Hematopoietic multipotent progenitor cell treated with erythropoietin and hydrocortisone succinate and interleukin-3 and kit ligand, for 4 days (in vitro differentiated cells): ENCODE data around the gene FBXW2.
"Not testable (repeated sequence)": the region's sequence is repeated elsewhere in the genome, so short reads cannot be mapped to it uniquely, and the experiment has no call there.

Source experiments
- DNase-seq: peaks from one replicate; pipeline ENCODE4 v3.0.0-alpha.2; 2015

FBXW2 gene

GRCh38 chr9:120777229-120777628 is 16.0 kb downstream of the FBXW2 start:
- DNase-seq: no peak

DNA sequence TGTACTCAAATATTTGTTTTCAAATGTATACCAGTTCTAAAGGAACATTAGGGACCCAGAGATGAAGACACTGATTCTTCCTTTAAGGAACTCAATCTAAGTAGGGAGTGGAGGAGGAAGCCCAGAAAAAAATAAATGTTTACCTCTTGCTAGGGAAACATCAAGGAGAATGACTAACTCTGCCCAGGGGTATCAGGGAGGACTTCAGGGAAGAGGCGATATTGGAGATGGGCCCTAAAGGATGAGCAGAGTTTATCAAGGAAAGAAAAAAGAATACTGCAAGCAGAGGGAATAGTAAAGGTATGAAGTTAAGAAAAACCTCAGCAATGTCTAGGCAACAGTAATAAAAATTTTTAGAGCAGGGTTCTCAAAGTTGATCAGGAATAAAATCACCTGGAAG is 16.4 kb downstream of the FBXW2 start:
- no peak for DNase-seq

- no peak for DNase-seq
These were observed 17.4 kb downstream of the FBXW2 start for GRCh38 chr9:120775859-120776258.

DNA sequence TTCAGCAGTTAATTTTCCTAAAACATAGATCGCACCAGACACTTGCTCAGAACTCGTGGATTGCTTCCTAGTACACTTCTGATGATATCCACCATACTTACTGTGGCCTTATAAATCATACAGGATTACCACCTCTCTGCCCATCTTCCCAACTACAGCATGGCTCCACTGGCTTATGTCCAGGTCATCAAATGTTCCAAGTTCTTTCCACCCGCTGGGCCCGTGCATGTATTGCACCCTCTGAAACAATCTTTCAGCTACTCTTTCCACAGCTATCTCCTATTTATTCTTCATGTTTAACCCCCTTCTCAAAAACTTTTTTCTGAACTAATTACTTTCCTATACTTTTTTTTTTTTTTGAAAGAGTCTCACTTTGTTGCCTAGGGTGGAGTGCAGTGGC is 18.5 kb downstream of the FBXW2 start:
- no peak for DNase-seq

DNA sequence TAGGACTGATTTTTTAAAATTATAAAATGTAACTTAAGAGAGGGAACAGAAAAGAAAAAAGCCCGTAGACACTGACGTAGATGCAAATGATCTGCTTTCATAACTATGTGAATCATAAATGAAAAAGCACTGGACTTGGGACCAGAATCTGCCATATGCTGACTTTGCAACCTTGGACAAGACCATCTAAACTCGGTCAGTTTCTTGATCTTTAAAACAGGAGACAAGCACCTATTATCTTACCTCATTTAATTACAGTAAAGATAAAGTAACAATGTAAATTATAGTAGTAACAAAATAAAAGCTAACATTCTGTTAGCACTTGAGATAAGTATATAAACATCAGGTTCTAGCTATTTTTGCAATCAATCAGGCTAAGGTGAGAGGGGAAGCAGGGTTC is 20.0 kb downstream of the FBXW2 start:
- DNase-seq: no peak

GRCh38 chr9:120770931-120771330 is 22.3 kb downstream of the FBXW2 start:
- no peak for DNase-seq

DNA sequence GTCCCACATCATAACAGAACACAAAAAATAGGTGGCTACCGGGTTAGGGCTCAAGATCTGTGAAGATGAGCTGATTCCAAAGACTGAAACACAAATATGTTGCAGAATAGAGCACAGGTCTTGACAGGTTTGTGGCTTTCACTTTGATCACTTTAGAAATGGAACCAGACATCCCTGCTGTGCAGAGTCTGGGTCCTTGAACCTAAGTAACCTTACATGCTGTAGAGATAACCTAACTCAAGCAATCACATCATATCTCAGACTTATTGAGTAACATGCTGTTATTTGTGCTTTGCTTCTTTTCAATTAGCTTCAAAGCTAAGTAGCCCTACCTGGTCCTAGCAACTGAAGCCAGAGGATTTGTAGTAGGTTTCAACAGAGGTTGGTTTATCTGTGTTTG is 24.3 kb downstream of the FBXW2 start:
- DNase-seq: no peak

DNA sequence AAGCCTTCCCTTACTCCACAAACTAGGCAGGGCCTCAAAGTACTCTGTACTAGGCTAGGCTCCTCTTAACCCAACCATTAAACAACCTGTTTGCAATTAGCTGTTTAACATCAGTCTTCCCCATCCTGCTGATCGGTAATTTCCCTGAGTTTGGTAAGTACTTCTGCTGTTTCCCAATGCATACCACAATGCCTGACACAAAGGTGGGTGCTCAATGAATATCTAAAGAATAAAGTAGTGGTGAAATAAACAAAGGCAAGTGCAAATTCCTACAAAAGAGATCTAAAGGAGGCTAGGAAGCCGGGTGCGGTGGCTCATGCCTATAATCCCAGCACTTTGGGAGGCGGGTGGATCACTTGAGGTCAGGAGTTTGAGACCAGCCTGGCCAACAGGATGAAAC is 25.0 kb downstream of the FBXW2 start:
- DNase-seq: no peak

DNA sequence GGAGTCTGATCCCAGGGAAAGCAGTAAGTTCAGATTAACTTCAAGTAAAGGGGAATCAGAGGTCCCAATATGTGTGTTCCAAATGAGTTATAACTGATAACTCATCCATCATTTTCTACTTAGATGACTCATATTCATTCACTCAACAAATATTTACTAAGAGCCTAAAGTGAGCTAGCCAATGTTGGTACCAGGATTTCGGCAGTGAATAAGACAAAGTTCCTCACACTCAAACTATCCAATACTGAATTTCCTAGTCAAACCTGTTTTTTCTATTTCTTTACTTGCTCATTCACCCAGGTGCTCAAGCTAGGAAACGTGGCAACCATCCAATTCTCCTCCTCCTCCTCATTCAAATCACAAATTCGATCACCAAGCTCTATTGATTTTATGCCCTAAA is 25.8 kb downstream of the FBXW2 start:
- DNase-seq: no peak

DNA sequence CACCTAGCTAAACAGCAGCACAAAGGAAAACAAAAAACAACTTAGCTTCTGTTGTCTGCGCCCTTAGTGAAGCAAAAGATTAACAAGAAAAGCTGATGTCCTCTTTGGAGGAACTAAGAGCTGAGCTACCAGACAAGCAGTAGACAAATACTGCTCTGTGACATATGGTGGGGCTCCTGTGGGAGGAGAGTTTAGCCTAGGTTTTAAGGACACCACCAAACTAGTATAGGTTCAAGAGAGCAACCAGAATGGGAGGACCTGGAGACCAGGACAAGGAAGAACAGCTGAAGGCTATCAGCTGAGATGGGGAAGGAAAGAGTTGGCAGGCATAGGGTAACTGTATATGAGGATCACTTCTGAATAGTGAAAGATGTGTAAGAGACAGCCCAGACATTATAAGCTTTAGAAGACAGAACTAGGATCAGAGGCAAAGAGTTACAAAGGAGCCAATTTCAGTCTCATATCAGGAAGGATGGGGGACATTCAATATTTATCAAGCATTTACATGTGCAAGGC is 27.2 kb downstream of the FBXW2 start:
- no peak for DNase-seq

DNA sequence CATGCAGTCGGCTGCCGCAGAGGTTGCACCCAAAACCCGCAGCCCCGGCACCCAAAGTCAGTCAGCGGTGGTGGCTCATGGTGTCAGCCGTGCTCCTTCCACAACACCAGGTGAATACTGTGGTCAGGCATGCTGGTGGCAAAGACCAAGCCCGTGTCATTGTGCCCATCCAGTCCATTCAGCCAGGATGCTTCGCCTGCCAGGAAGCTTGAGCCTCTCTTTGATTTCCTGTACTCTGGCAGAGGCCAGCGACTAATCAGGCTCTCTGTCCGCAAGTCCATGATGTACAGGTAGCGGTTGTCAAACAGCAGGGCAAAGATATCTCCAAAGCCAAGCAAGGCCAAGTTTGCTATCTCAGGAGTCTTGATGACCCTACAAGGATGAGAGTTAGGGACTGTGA is 28.7 kb downstream of the FBXW2 start:
- DNase-seq: no peak

- DNase-seq: no peak
These were observed 32.2 kb downstream of the FBXW2 start for GRCh38 chr9:120761006-120761405.

- no peak for DNase-seq
These were observed 33.3 kb downstream of the FBXW2 start for GRCh38 chr9:120759755-120760400.

DNA sequence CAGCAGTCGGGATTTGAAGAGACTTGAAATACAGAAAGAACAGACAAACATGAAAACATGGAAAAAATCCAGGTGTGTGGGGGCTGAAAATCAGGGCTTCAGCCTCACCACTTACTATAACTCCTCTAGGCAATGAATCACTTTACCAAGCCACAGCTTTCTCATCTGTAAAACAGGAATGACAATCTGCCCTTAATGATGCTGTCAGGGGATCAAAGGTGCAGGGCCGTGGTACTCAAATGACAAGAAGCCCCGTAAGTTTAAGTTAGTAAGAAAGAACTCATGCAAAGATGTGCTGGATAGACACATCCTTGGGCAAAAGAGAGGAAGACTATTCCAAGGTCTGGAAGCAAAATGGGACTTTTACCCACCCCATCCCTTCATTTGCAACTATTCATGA is 34.7 kb downstream of the FBXW2 start:
- no peak for DNase-seq

DNA sequence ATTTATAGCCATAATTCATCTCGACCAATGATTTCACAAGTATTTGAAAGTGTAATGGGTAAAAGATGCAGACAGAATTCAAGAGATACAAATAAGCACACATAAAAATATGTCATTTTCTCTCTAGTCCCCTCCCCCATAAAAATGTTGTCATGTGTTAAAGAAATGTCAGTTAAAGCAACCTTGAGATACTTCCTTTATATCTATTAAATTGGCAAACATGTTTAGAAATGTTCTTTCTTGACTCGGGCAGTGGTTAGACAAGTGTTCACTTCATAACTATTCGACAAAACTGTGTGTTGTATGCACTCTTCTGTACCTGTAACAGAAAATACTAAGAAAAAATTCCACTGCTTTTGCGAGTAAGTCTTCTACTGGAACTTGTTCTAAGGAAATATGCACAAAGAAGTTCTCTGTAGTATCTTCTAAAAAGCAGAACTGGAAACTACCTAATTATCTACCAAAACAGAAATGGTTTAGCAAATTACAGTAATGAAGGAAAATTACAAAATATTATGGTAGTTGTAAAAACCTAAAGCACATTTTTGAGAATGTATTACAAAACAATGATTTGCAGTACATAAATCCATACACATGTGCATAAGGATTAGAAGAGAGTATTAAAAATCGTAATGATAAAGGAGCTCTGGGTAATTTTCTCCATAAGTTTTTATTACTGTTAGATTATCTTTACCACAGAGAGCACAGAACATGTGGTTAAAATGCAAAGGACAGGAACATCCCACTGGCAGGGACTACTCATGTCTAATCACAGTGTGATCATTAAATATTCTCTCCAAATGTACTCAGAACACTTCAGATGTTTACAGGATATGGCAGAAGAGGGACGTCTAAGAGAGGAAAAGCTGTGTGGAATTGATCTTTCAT is 35.9 kb downstream of the FBXW2 start:
- peak; percentile 58 for DNase-seq

DNA sequence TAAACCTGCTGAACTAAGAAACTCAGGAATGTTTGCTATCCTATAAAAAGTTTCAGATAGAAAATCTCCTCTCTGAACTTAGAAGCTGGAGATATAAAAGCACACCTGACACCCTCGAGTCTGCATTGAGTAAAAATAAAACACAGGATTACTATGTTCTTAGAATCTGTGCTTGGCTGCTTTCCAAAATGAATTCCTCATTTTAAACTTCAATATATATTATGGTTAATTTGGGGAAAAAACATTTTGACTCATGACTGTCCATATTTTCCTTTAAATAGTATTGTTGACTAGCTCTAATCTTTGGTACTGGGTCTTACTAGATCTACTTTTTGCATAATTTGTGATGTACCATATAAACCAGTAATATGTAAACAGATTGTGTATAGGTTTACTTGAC is 36.7 kb downstream of the FBXW2 start:
- DNase-seq: no peak

DNA sequence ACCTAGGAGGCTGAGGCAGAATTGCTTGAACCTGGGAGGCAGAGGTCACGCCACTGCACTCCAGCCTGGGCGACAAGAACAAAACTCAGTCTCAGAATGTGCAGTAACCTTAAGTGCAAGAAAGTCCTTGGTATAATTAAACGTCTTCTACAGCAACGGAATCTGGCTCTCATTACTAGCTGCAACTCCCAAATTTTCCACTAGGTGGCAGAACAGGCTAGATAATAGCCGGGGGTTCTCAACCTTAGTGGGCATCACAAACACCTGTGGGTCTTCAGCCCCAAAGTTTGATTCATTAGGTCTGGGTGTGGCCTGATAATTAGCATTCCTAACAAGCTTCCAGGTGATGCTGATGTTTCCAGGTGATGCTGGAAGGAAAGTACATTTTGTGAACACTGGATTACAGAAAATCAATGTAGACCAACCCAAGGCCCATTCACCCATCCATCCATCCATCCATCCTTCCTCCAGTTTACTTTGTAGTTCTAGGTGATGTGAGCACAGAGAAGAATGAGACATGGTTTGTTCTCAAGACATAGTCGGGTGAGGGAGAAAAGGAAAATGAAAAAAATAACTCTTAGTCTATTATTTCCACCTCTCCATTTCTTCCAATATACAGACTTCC is 37.3 kb downstream of the FBXW2 start:
- DNase-seq: peak; percentile 81

- DNase-seq: no peak
These were observed 38.2 kb downstream of the FBXW2 start for GRCh38 chr9:120755044-120755443.

DNA sequence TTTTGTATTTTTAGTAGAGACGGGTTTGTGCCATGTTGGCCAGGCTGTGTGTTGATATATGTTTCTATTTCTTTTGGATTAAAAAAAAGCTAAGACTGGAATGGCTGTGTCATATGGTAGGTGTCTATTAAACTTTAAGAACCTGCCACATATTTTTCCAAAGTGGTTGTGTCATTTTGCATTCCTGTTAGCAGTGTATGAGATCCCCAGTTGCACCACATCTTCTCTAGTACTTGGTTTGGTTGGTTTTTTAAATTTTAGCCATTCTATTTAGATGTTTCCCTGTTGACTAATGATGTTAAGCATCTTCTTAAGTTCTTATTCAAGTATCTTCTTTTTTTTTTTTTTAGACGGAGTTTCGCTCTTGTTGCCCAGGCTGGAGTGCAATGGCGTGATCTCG is 42.8 kb downstream of the FBXW2 start:
- no peak for DNase-seq

GRCh38 chr9:120746366-120746765 is 46.9 kb downstream of the FBXW2 start:
- not testable (repeated sequence) for DNase-seq

GRCh38 chr9:120745278-120745677 is 47.9 kb downstream of the FBXW2 start:
- no peak for DNase-seq

DNA sequence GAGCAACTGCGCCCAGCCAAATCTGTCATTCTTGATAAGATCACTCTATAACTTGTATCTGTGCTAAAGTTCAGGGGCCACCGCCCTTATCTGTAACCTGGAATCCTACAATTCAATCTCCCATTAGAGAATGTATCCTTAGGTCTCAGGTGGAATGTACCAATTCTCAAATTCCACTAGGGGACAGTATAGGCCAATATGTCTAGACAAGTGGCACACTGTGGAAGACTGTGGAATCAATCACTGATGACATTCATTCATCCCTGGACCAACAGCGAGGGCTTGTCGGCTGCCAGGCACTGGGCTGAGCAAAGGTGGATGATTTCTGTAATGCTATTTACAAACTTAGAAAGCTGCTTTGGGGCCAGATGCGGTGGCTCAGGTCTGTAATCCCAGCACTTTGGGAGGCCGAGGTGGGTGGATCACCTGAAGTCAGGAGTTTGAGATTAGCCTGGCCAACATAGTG is 50.2 kb downstream of the FBXW2 start:
- peak; percentile 80 for DNase-seq

GRCh38 chr9:120741701-120742100 is 51.5 kb downstream of the FBXW2 start:
- no peak for DNase-seq

GRCh38 chr9:120741191-120741590 is 52.0 kb downstream of the FBXW2 start:
- no peak for DNase-seq
